Epithelial cell of proximal tubule (primary cell): ENCODE measurements around the gene LSS. TPM values are rescaled to one million over a fixed set of nuclear protein-coding genes. Genes with fewer than 3 reads are reported as not detected.

ENCODE experiments used
- DNase-seq: peaks from one replicate; pipeline ENCODE4 v3.0.0-alpha.2; 2011; ENCODE audit warnings: low read depth
- H3K4me3 ChIP-seq: 2 replicates; pipeline ENCODE4 v1.5.1; 2011; ENCODE audit warnings: low read depth, mild to moderate bottlenecking, low read length
- total RNA-seq: library from RNA; depleted of rRNA; stranded (reverse); fragments of >200 nt; gene quantifications from 2 replicates; pipeline ENCODE4 v1.2.3, GENCODE V29; 2015
- TF ChIP-seq, protein P1 (sequence below): conservative IDR thresholded peaks from 2 replicates; pipeline ENCODE4 v1.5.1; 2012; ENCODE audit warnings: low read depth, mild to moderate bottlenecking, low read length

Gene LSS
- total RNA-seq, 1 donor from 2014 or later, result 32.0 TPM

DNA sequence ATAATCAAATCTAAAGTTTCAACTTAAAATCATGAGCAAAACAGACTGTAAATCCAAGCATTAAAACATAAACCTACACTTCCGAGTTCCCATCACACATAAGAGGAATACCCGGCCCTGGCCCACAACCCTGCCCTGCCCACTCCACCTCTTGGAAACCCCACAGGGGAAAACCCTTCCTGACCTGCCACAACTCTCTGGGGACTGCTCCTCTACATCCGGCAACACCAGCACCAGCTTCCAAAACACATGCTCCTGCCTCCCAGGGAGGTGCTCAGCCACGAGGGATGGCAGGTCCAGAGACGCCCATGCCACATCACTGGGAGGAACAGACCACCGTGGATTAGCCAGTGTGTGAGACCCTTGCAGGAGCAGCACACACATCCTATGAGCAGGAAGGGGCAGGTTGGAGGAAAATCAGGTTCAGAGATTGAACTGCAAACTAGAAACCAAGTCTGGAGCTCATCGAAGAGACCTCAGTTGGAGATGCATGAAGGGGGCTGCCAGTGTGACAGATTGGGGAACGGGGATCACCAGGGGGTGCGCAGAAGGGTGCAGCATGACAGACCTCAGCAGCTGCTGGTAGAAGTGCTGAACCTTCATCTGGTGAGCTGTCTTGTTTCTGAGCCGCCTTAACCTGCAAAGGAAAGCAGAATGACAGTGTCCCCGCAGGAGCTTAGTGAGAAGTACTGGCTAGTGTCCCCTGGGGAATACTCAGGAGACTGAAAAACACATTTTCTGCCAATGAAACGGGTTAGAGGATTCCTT, 25.8 kb upstream of the LSS start:
- TF ChIP-seq, protein P1, sequence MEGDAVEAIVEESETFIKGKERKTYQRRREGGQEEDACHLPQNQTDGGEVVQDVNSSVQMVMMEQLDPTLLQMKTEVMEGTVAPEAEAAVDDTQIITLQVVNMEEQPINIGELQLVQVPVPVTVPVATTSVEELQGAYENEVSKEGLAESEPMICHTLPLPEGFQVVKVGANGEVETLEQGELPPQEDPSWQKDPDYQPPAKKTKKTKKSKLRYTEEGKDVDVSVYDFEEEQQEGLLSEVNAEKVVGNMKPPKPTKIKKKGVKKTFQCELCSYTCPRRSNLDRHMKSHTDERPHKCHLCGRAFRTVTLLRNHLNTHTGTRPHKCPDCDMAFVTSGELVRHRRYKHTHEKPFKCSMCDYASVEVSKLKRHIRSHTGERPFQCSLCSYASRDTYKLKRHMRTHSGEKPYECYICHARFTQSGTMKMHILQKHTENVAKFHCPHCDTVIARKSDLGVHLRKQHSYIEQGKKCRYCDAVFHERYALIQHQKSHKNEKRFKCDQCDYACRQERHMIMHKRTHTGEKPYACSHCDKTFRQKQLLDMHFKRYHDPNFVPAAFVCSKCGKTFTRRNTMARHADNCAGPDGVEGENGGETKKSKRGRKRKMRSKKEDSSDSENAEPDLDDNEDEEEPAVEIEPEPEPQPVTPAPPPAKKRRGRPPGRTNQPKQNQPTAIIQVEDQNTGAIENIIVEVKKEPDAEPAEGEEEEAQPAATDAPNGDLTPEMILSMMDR, result no peak
- no peak overlapping the region for H3K4me3 ChIP-seq
- DNase-seq, result no peak

DNA sequence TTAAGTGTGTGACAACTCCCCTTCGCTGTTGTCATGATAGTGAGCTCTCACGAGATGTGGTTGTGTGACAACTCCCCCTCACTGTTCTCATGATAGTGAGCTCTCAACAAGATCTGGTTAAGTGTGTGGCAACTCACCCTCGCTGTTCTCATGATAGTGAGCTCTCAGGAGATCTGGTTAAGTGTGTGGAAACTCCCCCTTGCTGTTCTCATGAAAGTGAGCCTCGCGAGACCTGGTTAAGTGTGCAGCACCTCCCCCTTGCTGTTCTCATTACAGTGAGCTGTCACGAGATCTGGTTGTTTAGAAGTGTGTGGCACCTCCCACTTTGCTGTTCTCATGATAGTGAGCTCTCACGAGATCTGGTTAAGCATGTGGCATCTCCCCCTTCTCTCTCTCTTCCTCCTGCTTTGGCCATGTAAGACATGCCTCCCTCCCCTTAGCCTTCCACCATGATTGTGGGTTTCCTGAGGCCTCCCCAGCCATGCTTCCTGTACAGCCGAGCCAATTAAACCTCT, 25.1 kb upstream of the LSS start:
- no peak overlapping the region for H3K4me3 ChIP-seq

DNA sequence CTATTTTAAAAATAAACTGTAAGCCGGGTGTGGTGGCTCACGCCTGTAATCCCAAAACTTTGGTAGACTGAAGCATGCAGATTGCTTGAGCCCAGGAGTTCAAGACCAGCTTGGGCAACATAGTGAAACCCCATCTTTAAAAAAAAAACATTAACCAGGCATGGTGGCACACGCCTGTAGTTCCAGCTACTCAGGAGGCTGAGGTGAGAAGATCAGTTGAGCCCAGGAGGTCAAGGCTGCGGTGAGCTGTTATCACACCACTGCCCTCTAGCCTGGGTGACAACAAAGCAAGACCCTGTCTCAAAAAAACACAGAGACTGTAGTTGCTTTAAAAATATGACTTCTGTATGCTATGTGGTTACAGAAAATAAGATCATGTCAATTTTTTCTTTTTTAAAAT, 24.3 kb upstream of the LSS start:
- no peak overlapping the region for H3K4me3 ChIP-seq
- TF ChIP-seq, protein P1, result no peak
- no peak for DNase-seq

More for the DNA sequence above, 25.1 kb upstream of the LSS start:
- DNase-seq, result no peak
- TF ChIP-seq, protein P1, result no peak

DNA sequence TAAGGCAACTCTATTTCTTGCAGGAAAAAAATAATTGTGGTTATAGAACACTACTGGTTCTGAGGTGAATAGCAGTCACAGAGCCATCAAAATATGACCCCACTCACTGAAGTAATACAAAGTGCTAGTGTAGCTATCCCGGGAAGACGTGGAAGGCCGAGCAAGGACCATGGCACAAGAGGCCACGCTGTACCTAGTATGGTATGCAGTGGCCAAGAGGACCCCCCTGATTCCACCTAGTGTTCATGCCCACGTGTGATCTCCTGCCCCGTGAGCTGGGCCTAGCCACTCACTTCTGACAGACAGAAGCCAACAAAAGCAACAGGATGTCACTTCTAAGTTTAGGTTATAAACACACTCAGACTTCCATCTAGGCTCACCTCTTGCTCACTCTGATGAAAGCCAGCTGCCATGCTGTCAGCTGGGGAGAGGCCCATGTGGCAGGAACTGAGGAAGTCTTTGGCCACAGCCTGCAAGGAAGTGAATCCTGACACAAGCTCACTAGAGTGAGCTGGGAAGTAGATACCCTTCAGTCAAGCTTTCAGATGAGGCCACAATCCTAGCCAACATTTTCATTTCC, 21.7 kb upstream of the LSS start:
- TF ChIP-seq, protein P1, result no peak
- no peak overlapping the region for H3K4me3 ChIP-seq
- DNase-seq, result no peak

DNA sequence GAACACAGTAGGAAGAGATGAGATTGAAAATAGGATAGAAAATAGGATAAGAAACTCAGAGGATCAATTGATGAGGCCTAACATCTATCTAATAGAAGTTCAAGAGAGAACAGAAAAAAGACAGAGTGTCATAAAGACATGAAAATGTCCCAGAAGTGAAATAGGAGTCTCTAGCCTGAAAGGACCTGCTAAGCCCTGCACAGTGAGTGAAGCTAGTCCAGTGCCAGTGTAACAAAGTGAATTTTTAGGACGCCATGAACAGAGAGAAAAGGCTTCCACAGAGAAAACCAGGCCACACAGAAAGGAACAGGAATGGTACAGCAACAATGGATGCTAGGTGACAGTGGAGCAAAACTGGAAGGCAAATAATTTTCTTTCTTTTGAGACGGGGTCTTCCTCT, 20.3 kb upstream of the LSS start:
- no peak overlapping the region for H3K4me3 ChIP-seq

DNA sequence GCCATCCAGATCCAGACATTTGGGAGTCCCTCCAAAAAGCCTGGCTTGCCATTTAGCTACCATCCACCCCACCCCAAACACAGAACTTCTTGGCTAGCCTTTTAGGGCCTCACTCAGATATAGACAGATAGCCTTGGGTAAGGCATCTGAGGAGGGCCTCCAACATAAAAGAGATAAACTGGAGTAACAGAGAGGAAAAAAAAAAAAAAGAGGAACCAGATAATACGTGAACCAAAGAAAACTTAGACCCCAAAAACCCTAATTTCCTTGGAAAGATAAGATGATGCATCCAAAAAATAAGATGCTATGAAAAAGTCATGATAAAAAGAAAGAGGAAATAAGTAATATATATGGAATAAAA, 19.8 kb upstream of the LSS start:
- no peak for DNase-seq
- TF ChIP-seq, protein P1, result no peak
- no peak overlapping the region for H3K4me3 ChIP-seq

More for the DNA sequence above, 20.3 kb upstream of the LSS start:
- DNase-seq, result no peak
- TF ChIP-seq, protein P1, result no peak
